NCI-H2029 (cell line): ENCODE results near the gene ERN1.

Source experiments
- DNase-seq: peaks from one replicate; lab custom pipeline; 2025; lab: John Stamatoyannopoulos, UW

Gene ERN1

DNA sequence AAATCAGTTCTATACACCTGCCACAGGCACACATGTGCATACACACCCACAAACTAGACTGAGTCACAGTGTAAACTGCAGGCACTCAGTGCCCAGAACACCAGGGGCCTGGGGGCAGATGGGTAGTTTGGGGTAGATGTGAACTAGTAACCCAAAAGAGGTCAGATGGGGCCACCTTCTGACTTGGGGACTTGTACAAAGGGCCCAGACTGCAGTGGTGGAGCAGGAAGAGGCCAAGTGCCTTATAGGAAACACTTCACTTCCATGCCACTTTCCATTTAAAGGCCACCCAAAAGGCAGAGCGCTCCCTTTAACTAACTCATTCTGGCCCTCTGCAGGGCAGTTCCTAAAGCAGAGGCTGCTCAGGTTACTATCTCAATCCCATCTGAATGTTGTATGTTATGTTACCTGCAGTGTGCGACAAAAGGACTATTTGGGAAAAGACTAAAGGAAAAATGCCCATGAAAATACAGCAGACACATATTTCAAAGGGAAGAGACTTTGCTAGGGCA is 27.8 kb upstream of the ERN1 start:
- DNase-seq, result no peak

- no peak for DNase-seq
Measured at GRCh38 chr17:64156670-64157069, 26.7 kb upstream of the ERN1 start.

GRCh38 chr17:64155751-64156544 is 26.0 kb upstream of the ERN1 start:
- DNase-seq, result peak; percentile 22

DNA sequence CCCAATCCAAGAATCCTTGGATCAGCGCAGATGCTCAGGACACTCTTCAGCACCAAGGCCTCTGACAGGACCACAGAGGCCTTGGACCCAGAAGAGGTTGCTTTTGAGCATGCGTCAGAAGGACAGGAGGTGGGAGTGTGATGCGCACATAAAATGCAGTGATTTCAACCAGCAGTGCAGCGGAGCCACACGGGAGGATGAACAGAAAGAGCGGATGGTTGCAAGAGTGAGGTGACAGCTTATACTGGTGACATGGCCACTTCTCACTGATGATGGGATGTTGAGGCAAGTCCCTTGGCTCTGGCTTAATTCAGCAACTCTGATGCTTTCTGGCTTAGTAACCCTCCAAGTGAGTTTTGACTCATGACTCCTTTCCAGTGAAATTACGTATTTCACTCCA is 25.2 kb upstream of the ERN1 start:
- no peak for DNase-seq

GRCh38 chr17:64154717-64155116 is 24.8 kb upstream of the ERN1 start:
- DNase-seq, result no peak

DNA sequence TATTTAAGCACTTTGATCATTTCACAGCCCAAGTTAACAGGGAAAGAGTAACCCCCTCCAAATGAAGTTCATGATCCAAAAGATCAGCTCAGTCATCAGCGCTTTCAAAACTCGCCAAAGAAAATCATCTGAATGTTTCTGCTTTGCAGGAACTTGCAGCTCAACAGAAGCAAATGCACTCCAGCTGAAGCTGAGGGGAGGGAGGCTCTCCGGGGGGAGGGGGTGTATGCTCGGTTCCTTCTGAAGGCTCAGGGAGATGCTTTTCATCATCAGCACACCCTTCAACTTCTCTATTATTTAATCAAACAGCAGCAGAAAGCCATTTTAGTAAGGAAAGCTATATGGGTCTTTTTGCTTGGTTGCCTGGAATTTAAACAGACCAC is 24.4 kb upstream of the ERN1 start:
- DNase-seq, result no peak

GRCh38 chr17:64153565-64154312 is 23.8 kb upstream of the ERN1 start:
- DNase-seq, result no peak

DNA sequence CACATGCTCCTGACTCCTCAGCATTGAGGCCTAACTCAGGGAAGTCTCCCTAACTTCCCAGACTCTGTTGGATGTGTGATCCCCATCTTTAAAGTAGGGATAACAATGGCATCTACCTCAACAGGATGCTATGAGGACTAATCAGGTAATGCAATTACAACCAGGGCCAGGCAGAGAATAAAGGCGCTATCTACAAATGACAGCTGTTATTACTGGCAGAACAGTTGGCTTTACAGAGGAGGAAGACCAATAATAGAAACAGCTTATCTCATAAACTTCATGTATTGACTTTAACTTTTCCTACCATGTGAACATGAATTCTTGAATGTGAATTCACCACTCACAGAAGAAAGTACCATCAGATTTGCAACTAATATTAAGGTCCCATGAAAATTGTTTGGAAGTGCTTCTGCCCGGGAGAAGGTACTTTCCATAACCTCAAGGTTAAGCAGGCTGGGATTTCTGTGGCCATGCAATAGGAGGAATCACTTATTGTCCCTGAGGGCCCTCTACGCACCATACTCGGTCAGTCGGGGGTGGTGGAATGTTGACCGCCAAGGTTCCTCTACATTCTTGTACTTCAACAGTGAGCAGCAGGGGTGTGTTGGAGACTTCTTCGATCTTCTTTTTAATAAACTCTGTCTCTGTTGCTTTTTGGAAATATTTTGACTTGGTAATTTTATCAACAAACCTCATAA is 22.6 kb upstream of the ERN1 start:
- DNase-seq, result no peak

GRCh38 chr17:64151016-64151368 is 21.0 kb upstream of the ERN1 start:
- no peak for DNase-seq

DNA sequence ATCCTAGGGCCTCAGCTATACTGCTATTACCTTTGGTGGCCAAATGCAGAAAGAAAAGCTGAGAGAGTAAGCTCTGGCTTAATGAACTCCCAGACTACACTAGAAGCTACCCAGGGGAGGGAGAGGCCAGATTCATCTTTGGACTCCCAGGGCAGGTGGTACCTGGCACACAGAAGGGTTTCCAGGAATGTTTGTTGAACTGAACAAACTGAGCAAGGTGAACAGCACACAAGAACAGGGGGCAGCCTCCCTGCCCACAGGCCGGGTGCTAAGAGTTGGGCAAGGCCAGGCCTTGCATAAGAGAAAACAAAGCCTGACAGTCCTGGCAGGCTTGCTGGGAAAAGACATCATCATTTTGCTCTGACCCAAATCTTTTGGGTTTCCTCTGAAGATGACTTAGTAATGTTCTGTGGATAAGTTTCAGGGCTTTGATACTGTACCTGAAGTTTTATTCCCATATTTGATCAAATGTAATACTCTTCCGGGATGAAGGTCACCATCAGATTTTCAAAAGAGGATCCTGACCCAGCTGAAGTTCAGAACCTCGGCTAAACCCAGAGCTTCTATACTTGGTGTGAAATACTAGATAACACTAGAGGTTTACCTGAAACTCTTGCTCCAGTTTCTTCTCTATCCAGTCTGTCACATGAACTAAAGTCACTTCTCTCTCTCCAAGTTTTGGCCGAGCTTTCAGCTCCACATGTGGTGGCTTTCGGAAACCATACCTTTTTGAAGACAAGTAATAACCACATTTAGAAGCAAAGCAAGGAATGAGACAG is 20.5 kb upstream of the ERN1 start:
- no peak for DNase-seq

- no peak for DNase-seq
Measured at GRCh38 chr17:64149196-64149595, 19.3 kb upstream of the ERN1 start.

GRCh38 chr17:64148699-64149098 is 18.8 kb upstream of the ERN1 start:
- DNase-seq, result no peak

- DNase-seq, result no peak
Measured at GRCh38 chr17:64148017-64148631, 18.2 kb upstream of the ERN1 start.

GRCh38 chr17:64147110-64148016 is 17.4 kb upstream of the ERN1 start:
- DNase-seq, result no peak

DNA sequence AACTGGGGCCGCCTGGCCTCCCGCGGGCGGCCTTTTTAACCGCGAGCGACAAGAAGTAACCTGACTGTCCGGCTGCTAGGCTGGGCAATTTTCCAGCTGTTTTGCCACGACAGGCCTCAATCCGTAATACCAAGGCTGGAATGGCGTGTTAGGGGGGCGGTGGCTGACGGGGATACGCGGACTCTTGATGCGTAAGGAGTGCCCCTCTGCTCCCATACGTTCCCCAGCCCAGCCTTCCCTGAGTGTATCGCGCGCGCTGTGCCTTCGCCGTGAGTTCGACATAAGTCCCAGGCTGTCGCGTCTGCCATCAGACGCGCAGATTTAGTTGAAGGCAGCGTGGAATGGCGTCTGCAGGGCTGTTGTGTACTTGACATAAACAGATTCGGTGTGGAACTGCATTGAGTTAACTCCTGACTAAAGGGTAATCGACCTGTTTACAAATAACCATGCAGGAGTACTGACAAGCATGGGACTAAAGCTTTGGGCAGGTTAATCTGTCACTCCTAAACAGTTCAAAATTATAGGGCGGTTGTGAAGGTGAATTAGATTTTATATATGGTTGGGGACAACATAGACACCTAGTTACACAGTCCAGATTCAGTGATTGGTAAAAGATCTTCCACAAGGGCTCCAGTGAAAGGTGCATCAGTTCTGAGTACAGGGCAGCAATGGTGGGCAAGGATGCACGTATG is 16.6 kb upstream of the ERN1 start:
- no peak for DNase-seq

- peak; percentile 96 for DNase-seq
Measured at GRCh38 chr17:64145751-64146417, 15.9 kb upstream of the ERN1 start.

GRCh38 chr17:64145375-64145750 is 15.4 kb upstream of the ERN1 start:
- DNase-seq, result no peak

DNA sequence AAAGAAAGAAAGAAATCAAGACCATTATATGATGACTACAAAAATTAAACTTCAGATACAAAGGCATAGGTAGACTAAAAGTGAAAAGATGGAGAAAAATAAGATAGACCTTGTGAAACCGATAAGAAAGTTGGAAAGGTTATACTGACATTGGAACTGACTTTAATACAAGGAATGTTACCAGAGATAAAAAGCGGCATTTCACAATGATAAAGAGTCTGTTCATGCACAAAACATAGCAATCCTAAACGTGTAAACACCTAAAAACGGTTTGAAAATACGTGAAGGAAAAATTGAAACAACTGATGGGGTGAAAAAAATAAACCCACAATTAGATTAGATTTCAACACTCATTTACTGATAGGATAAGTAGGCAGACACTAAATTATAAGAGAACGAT is 9.6 kb upstream of the ERN1 start:
- no peak for DNase-seq

GRCh38 chr17:64138441-64138840 is 8.5 kb upstream of the ERN1 start:
- no peak for DNase-seq
